CD14-positive monocyte (primary cell): ENCODE data around the gene WNT7A. TPM values are rescaled to one million over a fixed set of nuclear protein-coding genes. Genes with fewer than 3 reads are reported as not detected.

Experiments used
- DNase-seq, 3 donors: peaks; one replicate each; pipeline ENCODE4 v3.0.0-alpha.2; 2011 to 2022
- H2AFZ ChIP-seq: 2 replicates; pipeline ENCODE4 v1.6.0; 2012; ENCODE audit warnings: mild to moderate bottlenecking, low read depth, low read length, inconsistent platforms; ENCODE audit not compliant: insufficient read depth, poor library complexity, severe bottlenecking
- H3K27ac ChIP-seq, 2 donors: 1 replicate in 1 of 2; 2 replicates in 1 of 2; pipeline ENCODE4 v1.5.1; 2012 to 2013; ENCODE audit warnings: low read length in 2 of 2, control low read depth in 1 of 2, inconsistent platforms in 1 of 2, low read depth in 1 of 2, mild to moderate bottlenecking in 1 of 2
- H3K27me3 ChIP-seq, 2 donors: one replicate each; pipeline versions ENCODE4 v1.6.0 to v1.6.1; 2011 to 2013; ENCODE audit warnings: low read length in 2 of 2; ENCODE audit not compliant: control insufficient read depth in 2 of 2, insufficient read depth in 2 of 2
- H3K36me3 ChIP-seq, 2 donors: replicated peaks in 1 of 2; 1 replicate in 1 of 2; 2 replicates in 1 of 2; pipeline versions ENCODE4 v1.5.1 to v1.6.1; 2012 to 2013; ENCODE audit warnings: low read length in 2 of 2, control low read depth in 1 of 2, inconsistent platforms in 1 of 2, mild to moderate bottlenecking in 1 of 2; ENCODE audit not compliant: insufficient read depth in 2 of 2, control insufficient read depth in 1 of 2
- H3K4me1 ChIP-seq, 2 donors: 1 replicate in 1 of 2; 2 replicates in 1 of 2; pipeline versions ENCODE4 v1.5.1 to v1.6.1; 2012 to 2013; ENCODE audit warnings: low read length in 2 of 2, control low read depth in 1 of 2, inconsistent platforms in 1 of 2, mild to moderate bottlenecking in 1 of 2, moderate library complexity in 1 of 2; ENCODE audit not compliant: insufficient read depth in 2 of 2, control insufficient read depth in 1 of 2
- H3K4me2 ChIP-seq: replicated peaks from 2 replicates; pipeline ENCODE3; 2012; ENCODE audit warnings: low read length, moderate library complexity, mild to moderate bottlenecking; ENCODE audit not compliant: poor library complexity, severe bottlenecking; ENCODE audit errors: extremely low read depth
- H3K4me3 ChIP-seq, 3 experiments: fragments of 200-600 bp in 1 of 3; sonication (generic) in 1 of 3; replicated peaks in 1 of 3; 1 replicate in 2 of 3; 2 replicates in 1 of 3; pipeline ENCODE4 v1.5.1; 2011 to 2013; ENCODE audit warnings: low read length in 3 of 3, mild to moderate bottlenecking in 3 of 3, control low read depth in 2 of 3, low read depth in 2 of 3, inconsistent platforms in 1 of 3, moderate library complexity in 1 of 3
- H3K79me2 ChIP-seq: 2 replicates; pipeline ENCODE4 v1.6.0; 2012; ENCODE audit warnings: mild to moderate bottlenecking, control low read depth, inconsistent platforms, low read length, moderate library complexity; ENCODE audit not compliant: insufficient read depth
- H3K9ac ChIP-seq: 2 replicates; pipeline ENCODE4 v1.6.0; 2017; ENCODE audit warnings: low read length, mild to moderate bottlenecking; ENCODE audit not compliant: insufficient read depth, poor library complexity, severe bottlenecking
- H3K9me3 ChIP-seq, 2 donors: replicated peaks in 1 of 2; 1 replicate in 1 of 2; 2 replicates in 1 of 2; pipeline versions ENCODE4 v1.5.1 to v1.6.1; 2012 to 2013; ENCODE audit warnings: low read length in 2 of 2, control low read depth in 1 of 2; ENCODE audit not compliant: control insufficient read depth in 1 of 2, insufficient read depth in 1 of 2
- H4K20me1 ChIP-seq: 2 replicates; pipeline ENCODE4 v1.6.0; 2012; ENCODE audit warnings: mild to moderate bottlenecking, low read length, control low read depth, moderate library complexity; ENCODE audit not compliant: insufficient read depth
- H3K27ac Mint-ChIP-seq, 7 donors: one replicate each; pipeline ENCODE4 v1.8.0; 2020; ENCODE audit warnings: mild to moderate bottlenecking in 7 of 7, mixed read lengths in 7 of 7, moderate library complexity in 6 of 7, inconsistent platforms in 2 of 7
- H3K27me3 Mint-ChIP-seq, 3 donors: one replicate each; pipeline ENCODE4 v1.8.0; 2021 to 2022; ENCODE audit warnings: low read depth in 3 of 3, mild to moderate bottlenecking in 3 of 3, mixed read lengths in 3 of 3, moderate library complexity in 3 of 3, inconsistent platforms in 1 of 3
- H3K36me3 Mint-ChIP-seq, 2 donors: one replicate each; pipeline ENCODE4 v1.8.0; 2020; ENCODE audit warnings: mixed read lengths in 2 of 2, inconsistent platforms in 1 of 2, mild to moderate bottlenecking in 1 of 2
- H3K4me1 Mint-ChIP-seq: one replicate; pipeline ENCODE4 v1.8.0; 2020; ENCODE audit warnings: mild to moderate bottlenecking, mixed read lengths
- H3K4me3 Mint-ChIP-seq, 2 donors: one replicate each; pipeline ENCODE4 v1.8.0; 2020; ENCODE audit warnings: mild to moderate bottlenecking in 2 of 2, mixed read lengths in 2 of 2, moderate library complexity in 1 of 2
- H3K9me3 Mint-ChIP-seq, 7 donors: one replicate each; pipeline ENCODE4 v1.8.0; 2020 to 2022; ENCODE audit warnings: mixed read lengths in 7 of 7, mild to moderate bottlenecking in 6 of 7, moderate library complexity in 6 of 7, inconsistent platforms in 2 of 7
- CTCF ChIP-seq: fragments of 200-600 bp; IDR thresholded peaks from one replicate; pipeline ENCODE4 v1.8.0; 2022; ENCODE audit warnings: antibody characterized with exemption, mild to moderate bottlenecking
- WGBS: methylation state at CpG from one replicate; pipeline ENCODE4 v1.1.5; 2013; ENCODE audit warnings: missing lambda C conversion rate; ENCODE audit not compliant: insufficient coverage; 5-methylcytosine and 5-hydroxymethylcytosine counted together
- intact Hi-C, 2 donors: fragments of 100-400 bp; cut with micrococcal nuclease; formaldehyde crosslinking; loops; one replicate each; pipeline versions ENCODE4 v1.15.0 to v1.15.1; 2023
- polyA plus RNA-seq, 3 donors: library from polyadenylated mRNA; depleted of rRNA in 1 of 3; unstranded in 2 of 3; stranded (reverse) in 1 of 3; fragments of 300-500 nt in 2 of 3; fragments of >200 nt in 1 of 3; fragmentation: Illumina TruSeq in 2 of 3; gene quantifications; 1 replicate in 2 of 3; 2 replicates in 1 of 3; pipeline ENCODE4 v1.2.3, GENCODE V29; 2012 to 2021

Gene WNT7A
- polyA plus RNA-seq, 3 donors, result not detected

- H3K4me1 ChIP-seq, result no peaks in the 10 kb centered on the region
- H3K79me2 ChIP-seq, result no peaks in the 10 kb centered on the region
- no peaks in the 10 kb centered on the region for H3K4me1 Mint-ChIP-seq
- H3K4me3 Mint-ChIP-seq, result no peak overlapping the region
- H3K4me2 ChIP-seq, result no peak overlapping the region
- intact Hi-C loops, result no loop called here
- no peak overlapping the region for H3K9ac ChIP-seq
- H3K27me3 Mint-ChIP-seq, result peaks cover 0 to 7% (median 1%) of the 10 kb centered on the region in 3 donors
- H3K27me3 ChIP-seq, result no peaks in the 10 kb centered on the region
- no peak for DNase-seq
- peaks cover 37% of the 10 kb centered on the region in 2 donors for H3K9me3 ChIP-seq
- WGBS, result 89% methylated on average over 6 of the region's 8 CpGs
- H3K27ac ChIP-seq, result no peak overlapping the region
- H3K27ac Mint-ChIP-seq, result no peak overlapping the region
- H4K20me1 ChIP-seq, result no peaks in the 10 kb centered on the region
- H3K36me3 ChIP-seq, result no peaks in the 10 kb centered on the region
- H3K4me3 ChIP-seq, result no peak overlapping the region
- TF ChIP-seq CTCF, result no peak
- no peak overlapping the region for H2AFZ ChIP-seq
- no peaks in the 10 kb centered on the region for H3K36me3 Mint-ChIP-seq
- peaks cover 21 to 43% (median 37%) of the 10 kb centered on the region in 7 donors for H3K9me3 Mint-ChIP-seq
These were observed 68.3 kb downstream of the WNT7A start for GRCh38 chr3:13811614-13812013.

DNA sequence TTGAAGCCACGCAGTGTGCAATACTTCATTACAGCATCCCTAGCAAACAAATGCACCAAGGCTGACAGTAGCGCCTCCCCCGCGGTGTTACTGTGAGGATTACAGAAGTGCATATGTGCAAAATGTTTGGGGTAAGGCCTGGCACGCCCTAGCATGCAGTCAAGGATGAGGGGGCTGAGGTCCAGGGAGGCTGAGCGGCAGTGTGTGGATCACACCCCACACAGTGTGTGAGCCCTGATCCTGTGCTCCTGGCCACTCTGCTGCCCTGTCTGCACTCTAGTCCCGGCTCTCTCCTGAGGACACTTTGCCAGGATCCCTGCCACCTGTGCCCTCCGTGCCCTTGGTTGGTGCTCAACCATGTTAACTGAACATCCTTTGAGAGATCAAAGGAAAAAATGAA, 71.3 kb downstream of the WNT7A start:
- Histone ChIP-seq H3K9me3 (peaks cover 7 to 8% of the 10 kb centered on the region in 2 donors), H3K9ac (no peak overlapping the region), H2AFZ (no peak overlapping the region), H3K4me3 (no peak overlapping the region), H3K27me3 (no peaks in the 10 kb centered on the region), H3K79me2 (no peaks in the 10 kb centered on the region), H3K4me2 (no peak overlapping the region), H3K36me3 (no peaks in the 10 kb centered on the region), H3K27ac (no peak overlapping the region), H3K4me1 (no peaks in the 10 kb centered on the region), H4K20me1 (no peaks in the 10 kb centered on the region)
- Mint-ChIP-seq H3K9me3 (peaks cover 2 to 15% (median 9%) of the 10 kb centered on the region in 7 donors), H3K4me3 (no peak overlapping the region), H3K27ac (no peak overlapping the region), H3K27me3 (peaks cover 0 to 5% (median 4%) of the 10 kb centered on the region in 3 donors), H3K4me1 (no peaks in the 10 kb centered on the region), H3K36me3 (no peaks in the 10 kb centered on the region)
- intact Hi-C loops, result no loop called here
- no peak for TF ChIP-seq CTCF
- no peak for DNase-seq
- WGBS, result 95% methylated on average over 7 of the region's 8 CpGs
